ENCODE measurements around the gene GLS2.
"Not testable (repeated sequence)": the region's sequence is repeated elsewhere in the genome, so short reads cannot be mapped to it uniquely, and the experiment has no call there.

The GLS2 gene

DNA sequence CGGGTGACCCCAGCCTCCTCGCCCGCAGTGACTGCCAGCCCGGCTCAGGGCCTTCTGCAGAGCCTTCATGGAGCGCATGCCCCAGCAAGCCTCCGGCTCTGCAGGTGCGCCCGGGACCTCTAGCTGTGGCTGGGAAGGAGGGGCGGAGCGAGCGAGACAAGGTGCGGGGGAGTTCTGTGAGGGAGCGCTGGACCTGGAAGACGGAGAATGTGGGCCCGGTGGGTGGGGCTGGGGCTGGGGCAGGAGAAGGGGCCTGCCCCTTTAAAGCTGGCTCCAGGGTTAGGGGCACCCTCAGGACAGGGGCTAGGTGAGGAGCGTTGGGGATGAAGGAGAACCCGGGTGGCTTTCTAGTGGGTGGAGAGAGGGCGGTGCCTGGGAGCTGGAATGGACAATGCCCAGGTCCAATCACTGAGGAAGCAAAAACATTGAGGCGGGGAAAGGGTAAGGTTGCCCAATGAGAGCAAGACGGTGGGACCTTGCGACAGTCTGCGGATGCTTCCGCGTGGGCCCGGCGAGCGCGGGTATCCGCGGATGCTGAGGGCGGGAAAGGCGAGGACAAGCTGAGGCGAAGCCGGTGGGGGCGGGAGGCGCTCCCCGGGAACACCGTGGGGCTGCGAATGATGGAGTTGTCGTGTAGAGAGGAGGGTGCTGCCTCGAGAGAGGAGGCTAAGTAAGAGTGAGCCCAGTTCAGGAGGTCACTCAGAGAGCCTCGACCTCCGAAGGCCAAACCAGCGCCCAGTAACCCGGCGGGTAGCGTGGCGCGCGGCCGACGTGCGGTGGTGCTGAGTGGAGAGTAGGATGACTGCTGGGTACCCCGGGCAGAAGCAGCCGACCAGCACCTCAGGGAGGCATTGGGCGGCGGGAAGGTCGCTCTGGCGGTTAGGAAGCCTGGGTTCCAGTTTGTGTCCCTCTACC lies at the start of gene GLS2:
Gene GLS2, minus strand, starts transcription at position 121 of the 915 bp plus-strand sequence. Its CDS starts 43 bp downstream, at position 78.
- DNase-seq: peak; percentile 84

DNA sequence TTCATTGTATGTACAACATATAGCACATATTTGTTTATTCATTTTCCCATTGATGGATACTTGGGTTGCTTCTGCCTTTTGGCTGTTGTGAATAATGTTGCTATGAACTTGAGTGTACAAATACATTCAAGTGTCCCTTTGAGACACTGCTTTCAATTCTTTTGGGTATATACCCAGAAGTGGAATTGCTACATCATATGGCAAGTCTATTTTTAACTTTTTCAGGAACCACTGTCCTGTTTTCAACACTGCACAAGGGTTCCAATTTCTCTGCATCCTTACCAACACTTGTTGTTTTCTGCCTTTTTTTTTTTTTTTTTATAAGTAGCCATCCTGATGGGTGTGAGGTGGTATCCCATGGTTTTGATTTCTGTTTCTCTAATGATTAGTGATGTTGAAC lies 49.6 kb upstream of the GLS2 start:
- DNase-seq: no peak

DNA sequence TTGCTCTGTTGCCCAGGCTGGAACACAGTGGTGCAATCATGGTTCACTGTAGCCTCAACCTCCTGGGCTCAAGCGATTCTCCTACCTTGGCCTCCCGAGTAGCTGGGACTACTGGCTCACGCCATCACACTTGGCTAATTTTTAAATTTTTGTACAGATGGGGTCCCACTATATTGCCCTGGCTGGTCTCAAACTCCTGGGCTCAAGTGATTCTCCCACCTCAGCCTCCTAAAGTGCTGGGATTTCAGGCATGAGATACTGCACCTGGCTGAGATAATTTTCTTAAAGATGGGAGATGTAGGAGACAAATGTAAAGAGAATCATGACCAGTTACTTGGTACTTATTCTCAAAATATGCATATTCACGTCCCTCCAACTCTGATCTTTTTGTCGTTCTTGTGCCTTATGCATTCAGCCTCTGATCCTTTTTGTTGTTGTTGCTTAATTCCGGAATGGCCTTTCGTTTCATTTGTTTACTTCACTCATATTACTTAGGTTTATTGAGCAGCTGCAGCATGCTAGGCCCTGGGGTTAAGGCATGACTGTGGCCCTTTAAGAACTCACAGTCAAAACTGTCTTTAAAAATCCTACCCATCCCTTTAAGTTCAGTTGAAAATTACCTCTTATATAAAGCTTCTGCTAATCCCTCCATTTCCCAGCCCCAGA lies 42.6 kb upstream of the GLS2 start:
- no peak for DNase-seq

DNA sequence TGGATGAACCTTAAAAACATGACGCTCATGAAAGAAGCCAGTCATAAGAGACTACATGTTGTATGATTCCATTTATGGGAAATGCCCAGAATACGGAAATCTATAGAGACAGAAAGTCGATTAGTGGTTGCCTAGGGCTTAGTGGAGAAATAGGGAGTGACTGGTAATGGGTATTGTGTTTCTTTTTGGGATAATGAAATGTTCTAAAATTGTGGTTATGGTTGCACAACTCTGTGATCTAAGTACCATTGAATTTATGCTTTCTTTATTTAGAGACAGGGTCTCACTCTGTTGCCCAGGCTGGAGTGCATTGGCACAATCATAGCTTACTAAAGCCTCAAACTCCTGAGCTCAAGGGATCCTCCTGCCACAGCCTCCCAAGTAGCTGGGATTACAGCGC lies 41.7 kb upstream of the GLS2 start:
- DNase-seq: no peak

DNA sequence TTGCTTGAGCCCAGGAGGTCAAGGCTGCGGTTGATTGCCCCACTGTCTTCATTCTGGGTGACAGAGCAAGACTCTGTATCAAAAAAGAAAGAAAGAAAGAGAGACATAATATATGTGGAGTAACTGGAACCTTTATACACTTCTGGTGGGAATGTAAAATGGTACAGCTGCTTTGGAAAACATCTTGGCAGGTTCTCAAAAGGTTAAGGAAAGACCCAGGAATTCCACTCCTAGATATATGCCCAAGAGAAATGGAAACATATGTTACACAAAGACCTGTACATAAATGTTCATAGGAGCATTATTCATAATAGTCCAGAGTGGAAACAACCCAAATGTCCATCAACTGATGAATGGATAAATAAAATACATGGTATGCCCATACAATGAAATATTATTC lies 40.9 kb upstream of the GLS2 start:
- DNase-seq: no peak

DNA sequence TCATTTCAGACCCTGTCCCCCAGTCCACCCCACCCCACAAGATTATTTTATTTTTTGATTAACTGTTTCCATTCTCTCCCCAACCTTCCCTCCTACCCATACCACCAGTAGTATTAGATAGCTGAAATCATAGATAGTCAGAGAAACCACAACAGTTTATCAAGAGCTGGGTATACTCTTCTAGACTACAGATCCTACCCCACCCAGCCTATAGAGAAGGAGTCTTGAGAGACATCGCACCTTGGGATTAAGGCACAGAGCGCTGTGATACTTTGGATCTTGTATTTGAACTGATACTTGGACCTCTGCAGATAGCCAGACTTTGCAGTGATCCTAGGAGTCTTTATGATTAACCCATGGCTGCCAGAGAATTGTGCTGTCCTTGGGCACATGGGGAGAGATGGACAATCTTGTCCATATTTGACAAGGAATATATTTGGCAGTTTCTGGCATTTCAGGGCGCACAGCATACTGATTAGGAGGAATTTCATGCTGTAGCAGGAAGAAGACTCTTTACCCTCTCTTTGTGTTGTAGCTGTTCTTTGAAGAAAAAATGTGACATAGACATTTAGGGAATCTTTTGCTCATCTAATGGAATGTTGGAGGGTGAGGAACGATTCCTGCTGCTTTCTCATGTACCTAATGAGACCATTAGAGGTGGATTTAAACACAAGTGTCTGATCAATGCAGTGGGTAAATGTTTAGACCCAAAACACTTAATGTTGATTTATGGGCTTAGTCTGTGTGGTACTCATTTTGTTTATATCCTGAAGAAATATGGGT lies 34.6 kb upstream of the GLS2 start:
- DNase-seq: no peak

DNA sequence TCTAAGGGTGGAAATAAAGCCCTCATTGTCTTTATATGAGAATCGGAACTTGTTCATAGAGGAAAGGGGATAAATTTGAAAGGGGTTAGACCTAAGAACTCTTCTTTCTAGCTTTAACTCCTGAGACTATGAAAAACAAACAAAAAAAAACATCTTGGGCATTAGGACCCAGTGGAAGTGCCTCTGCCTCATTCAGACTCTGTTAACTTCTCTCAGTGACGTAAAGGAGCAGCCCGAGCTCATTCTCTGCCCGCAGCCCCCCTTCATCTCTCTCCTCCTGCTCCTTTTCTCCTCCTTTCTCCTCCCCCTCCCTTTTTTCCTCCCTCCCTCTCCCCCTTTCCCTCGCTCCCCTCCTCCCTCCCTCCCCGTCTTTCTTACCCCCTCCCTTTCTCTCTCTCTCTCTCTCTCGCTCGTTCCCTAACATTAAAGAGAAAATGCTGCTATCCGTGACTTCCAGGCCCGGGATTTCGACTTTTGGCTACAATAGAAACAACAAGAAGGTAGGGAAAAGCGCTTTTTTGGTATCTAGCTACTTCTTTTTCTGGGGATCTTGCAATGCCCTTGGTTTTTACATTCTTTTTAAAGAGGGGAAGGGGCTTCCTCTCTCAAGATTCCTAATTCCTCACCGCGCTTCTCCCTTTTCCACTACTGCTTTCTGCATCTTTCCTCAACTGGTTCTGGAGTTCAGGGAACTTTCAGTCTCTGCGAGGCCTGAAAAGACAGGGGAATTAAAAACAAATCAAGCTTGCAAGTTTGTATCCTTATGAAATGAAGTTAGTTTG lies 33.8 kb upstream of the GLS2 start, which contains the start of gene RBMS2:
Gene RBMS2, plus strand, starts transcription at position 231 of the 782 bp plus-strand sequence. Its CDS starts 204 bp downstream, at position 435.
- DNase-seq: peak; percentile 77

DNA sequence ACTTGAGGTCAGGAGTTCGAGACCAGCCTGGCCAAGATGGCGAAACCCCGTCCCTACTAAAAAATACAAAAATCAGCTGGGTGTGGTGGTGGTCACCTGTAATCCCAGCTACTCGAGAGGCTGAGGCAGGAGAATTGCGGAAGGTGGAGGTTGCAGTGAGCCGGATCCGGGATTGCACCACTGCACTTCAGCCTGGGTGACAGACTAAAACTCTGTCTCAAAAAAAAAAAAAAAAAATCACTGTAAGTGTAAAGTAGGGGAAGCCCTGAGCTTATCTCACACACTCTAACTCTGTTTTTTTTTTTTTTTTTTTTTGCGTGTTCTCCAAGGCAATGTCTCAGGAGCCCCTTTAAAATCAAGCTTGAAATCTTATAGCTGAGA lies 33.2 kb upstream of the GLS2 start:
- no peak for DNase-seq

DNA sequence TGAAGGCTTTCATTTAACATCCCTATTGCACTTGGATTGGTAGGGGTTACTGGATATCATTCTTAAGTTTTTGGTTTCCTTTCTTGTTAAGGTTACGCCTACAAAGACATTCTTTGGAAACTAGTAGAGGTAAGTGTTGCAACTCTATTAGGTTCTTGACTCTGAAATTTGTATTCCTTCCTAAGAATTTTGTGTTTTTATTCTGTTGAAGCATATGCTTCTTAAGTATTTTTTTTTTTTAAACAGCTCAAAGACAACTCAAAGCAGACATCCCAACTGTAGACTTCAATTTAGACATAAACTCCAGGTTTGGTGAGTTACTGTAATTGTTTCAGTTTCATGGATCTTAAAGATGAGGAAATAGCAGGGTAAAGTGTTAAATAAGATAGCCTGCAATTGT lies 32.5 kb upstream of the GLS2 start:
- no peak for DNase-seq

DNA sequence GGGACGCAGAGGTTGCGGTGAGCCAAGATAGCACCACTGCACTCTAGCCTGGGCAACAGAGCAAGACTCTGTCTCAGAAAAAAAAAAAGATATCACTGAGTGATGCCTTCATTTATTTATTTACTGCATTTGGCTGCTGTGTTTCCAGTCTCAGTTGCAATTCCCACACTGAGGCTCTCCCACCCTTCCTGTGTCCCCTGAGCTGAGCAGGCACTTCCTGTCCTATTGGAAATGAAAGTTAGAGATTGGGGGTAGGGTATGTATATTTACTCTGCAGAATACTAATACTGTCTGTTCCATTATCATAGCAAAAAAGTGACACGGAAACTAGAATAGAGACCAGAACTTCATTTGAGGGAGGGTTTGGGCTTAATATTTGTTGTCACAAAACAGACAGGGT lies 32.1 kb upstream of the GLS2 start:
- no peak for DNase-seq

DNA sequence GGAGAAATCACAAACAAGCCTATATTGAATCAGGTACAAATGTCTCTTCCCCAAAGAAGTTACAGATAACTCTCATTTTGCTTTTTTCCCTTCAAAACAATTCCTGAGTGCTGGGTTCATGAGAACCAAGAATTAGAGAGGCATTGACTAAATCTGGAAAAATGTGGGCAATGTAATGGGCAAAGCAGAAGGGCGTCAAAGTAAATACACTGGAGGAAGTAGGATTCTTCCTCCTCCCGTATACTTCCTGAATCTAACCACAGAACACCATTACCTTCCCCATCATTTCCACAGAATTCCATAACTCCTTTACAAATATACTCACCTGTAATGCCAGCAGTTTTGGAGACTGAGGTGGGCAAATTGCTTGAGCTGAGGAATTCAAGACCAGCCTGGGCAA lies 30.6 kb upstream of the GLS2 start:
- DNase-seq: no peak

DNA sequence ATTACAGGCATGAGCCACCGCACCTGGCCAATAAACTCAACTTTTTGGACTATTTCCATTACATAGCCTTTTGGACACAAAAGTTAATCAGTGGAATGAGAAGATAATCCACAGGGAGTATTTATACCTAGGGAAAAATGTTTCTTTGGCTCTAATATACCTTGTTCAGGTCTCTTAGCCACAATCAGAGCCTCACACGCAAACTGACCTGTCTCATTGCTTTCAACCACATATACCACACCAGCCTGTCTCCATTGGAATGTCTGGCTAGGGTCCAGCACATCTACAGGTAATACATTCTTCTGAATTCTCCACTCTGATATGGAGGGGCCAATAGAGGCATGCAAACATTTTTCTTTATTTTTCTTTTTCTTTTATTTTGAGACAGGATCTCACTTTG lies 29.9 kb upstream of the GLS2 start:
- DNase-seq: no peak

DNA sequence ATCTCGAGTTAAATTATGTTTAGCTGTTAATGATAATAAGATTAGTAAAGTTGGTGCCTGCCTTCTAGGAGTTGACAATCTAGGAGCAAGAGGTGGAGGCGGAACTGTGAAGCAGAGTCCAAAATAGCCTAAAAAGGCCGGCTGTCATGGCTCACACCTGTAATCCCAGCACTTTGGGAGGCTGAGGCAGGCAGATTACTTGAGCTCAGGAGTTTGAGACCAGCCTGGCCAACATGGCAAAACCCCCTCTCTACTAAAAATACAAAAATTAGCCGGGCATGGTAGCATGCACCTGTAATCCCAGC lies 26.0 kb upstream of the GLS2 start:
- DNase-seq: not testable (repeated sequence)

DNA sequence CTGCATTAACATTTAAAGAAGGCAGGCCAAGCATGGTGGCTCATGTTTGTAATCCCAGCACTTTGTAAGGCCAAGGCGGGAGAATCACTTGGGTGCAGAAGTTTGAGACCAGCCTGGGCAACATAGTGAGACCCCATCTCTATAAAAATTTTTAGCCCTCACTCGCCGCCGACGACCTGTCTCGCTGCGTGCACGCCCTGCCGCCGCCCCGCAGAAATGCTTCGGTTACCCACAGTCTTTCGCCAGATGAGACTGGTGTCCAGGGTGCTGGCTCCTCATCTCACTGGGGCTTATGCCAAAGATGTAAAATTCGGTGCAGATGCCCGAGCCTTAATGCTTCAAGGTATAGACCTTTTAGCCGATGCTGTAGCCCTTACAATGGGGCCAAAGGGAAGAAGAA lies 22.8 kb upstream of the GLS2 start:
- no peak for DNase-seq

DNA sequence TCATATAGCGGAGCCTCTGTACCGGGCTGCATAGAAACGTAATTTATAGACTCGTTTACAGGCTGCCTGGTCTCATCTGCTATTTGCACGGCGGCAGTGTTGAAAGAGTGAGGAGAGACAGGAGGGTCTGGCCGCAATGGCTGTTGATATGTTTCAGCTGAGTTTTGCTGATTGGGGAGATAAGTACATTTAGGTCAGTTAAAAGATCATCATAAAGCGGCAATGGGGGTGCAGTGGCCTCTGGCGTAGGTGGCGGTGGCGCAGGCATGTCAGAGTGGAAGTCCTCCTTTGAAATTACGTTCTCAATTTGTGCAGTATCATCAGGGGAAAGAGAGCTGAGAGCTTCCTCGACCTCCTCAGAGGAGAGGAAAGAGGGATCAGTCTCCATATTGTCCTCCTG lies 11.9 kb upstream of the GLS2 start:
- DNase-seq: not testable (repeated sequence)

DNA sequence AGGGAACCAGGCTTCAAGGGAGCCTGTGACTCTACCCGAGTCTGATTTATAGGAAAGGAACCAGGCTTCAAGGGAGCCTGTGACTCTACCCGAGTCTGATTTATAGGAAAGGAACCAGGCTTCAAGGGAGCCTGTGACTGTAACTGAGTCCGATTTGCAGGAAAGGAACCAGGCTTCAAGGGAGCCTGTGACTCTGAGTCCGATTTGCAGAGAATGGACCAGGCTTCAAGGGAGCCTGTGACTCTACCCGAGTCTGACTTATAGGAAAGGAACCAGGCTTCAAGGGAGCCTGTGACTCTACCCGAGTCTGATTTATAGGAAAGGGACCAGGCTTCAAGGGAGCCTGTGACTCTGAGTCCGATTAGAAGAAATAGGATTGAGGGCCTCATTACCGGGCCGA lies 11.5 kb upstream of the GLS2 start:
- not testable (repeated sequence) for DNase-seq

DNA sequence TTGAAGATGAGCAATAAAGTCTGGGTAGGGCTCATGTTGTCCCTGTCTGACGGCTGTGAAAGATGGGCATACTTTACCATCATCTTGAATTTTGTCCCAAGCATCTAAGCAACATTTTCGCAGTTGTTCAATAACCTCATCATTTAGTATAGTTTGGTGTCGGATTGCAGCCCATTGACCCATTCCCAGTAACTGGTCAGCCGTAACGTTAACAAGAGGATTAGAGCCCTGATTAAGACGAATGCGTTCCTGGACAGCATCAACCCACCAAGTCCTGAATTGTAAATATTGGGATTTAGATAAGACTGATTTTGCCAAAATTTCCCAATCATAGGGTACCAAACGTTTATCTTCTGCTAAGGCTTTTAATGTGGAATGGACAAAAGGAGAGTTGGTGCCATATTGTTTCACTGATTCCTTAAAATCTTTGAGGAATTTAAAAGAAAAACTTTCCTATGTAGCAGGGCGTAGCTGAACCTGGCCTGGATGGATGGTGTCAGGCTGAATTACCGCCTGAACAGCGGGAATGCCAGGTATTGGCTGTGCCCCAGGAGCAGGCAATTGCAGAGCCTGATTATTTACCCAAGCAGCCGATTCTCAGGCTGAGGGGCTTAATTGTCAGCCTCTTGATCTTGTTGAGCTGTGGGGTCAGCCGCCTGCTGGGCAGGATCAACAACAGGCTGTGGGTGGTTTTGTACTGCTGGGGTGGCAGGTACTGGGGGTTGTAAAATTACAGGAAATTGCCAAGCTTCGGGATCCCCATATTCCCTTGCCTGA lies 10.4 kb upstream of the GLS2 start:
- DNase-seq: peak; percentile 95

DNA sequence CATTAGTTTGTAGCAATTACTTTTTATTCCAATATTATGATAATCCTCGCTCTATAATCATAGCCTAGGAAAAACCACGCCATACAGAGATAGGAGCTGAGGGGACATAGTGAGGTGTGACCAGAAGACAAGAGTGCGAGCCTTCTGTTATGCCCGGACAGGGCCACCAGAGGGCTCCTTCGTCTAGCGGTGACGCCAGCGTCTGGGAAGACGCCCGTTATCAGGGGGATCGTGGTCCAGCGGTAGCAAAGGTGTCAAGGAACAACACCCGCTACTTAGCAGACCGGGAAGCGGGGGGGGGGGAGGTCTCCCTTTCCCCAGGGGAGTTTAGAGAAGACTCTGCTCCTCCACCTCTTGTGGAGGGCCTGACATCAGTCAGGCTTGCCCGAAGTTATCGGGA lies 8.7 kb upstream of the GLS2 start:
- peak; percentile 50 for DNase-seq

DNA sequence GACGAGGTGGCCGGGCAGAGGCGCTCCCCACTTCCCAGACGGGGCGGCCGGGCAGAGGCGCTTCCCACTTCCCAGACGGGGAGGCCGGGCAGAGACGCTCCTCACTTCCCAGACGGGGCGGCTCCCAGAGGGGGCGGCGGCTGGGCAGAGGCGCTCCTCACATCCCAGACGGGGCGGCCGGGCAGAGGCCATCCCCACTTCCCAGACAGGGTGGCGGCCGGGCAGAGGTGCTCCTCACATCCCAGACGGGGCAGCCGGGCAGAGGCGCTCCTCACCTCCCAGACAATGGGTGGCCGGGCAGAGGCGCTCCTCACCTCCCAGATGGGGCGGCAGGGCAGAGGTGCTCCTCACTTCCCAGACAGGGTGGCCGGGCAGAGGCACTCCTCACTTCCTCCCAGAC lies 6.5 kb upstream of the GLS2 start:
- DNase-seq: not testable (repeated sequence)

DNA sequence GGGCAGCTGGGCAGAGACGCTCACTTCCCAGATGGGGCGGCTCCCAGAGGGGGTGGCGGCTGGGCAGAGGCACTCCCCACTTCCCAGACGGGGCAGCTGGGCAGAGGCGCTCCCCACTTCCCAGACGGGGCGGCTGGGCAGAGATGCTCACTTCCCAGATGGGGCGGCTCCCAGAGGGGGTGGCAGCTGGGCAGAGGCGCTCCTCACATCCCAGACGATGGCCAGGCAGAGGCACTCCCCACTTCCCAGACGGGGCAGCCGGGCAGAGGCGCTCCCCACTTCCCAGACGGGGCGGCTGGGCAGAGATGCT lies 6.1 kb upstream of the GLS2 start:
- not testable (repeated sequence) for DNase-seq

DNA sequence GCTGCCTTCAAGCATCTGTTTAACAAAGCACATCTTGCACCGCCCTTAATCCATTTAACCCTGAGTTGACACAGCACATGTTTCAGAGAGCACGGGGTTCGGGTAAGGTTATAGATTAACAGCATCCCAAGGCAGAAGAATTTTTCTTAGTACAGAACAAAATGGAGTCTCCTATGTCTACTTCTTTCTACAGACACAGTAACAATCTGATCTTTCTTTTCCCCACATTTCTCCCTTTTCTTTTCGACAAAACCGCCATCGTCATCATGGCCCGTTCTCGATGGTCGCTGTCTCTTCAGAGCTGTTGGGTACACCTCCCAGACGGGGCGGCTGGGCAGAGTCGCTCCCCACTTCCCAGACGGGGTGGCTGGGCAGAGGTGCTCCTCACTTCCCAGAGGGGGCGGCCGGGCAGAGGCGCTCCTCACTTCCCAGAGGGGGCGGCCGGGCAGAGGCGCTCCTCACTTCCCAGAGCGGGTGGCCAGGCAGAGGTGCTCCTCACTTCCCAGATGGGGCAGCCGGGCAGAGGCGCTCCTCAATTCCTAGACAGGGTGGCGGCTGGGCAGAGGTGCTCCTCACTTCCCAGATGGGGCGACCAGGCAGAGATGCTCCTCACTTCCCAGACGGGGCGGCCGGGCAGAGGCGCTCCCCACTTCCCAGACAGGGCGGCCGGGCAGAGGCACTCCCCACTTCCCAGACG lies 5.6 kb upstream of the GLS2 start:
- not testable (repeated sequence) for DNase-seq

DNA sequence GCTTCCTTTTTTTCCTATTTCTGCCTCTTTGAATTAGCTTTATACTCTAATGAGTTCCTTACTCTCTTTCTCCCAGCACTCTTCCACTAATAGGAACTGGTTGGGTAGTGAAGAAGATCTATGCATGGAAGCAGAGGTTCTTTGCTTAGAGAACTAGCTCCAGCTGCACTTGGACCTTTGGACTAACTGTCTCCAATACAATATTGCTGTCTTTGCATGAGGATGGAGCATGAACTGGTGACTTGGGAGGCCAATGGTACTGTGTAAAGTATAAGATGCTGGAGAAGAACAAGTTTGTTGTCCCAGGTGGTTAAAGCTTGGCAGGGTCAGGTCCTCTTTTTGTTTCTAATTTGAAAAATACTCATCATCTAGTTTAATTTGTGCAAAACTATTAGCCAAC lies 2.4 kb upstream of the GLS2 start:
- no peak for DNase-seq
